Measurements from ENCODE around the gene YTHDF2.
A peak's percentile ranks its signal among the peaks of the same experiment; 100 is the strongest.
"Not testable (repeated sequence)": the region's sequence is repeated elsewhere in the genome, so short reads cannot be mapped to it uniquely, and the experiment has no call there.

Gene YTHDF2

GRCh38 chr1:28736450-28737306, at the start of gene YTHDF2:
Gene YTHDF2, plus strand, starts transcription at chr1:28736940. Its CDS starts 181 bp downstream, at chr1:28737121.
- peak; percentile 78 for DNase-seq

- DNase-seq, result not testable (repeated sequence)
These were observed 45.1 kb upstream of the YTHDF2 start for GRCh38 chr1:28691627-28692026.

GRCh38 chr1:28703629-28704028, 33.1 kb upstream of the YTHDF2 start:
- no peak for DNase-seq

GRCh38 chr1:28716336-28716735, 20.4 kb upstream of the YTHDF2 start:
- peak; percentile 7 for DNase-seq

- no peak for DNase-seq
These were observed 18.6 kb upstream of the YTHDF2 start for GRCh38 chr1:28718166-28718565.

GRCh38 chr1:28718586-28719331, 18.0 kb upstream of the YTHDF2 start:
- no peak for DNase-seq

GRCh38 chr1:28719332-28719619, 17.5 kb upstream of the YTHDF2 start:
- DNase-seq, result no peak

- no peak for DNase-seq
These were observed 16.4 kb upstream of the YTHDF2 start for GRCh38 chr1:28720376-28720775.

GRCh38 chr1:28721927-28722326, 14.8 kb upstream of the YTHDF2 start:
- not testable (repeated sequence) for DNase-seq

GRCh38 chr1:28725365-28725764, 11.4 kb upstream of the YTHDF2 start:
- DNase-seq, result not testable (repeated sequence)

GRCh38 chr1:28735961-28736449, 735 bp upstream of the YTHDF2 start:
- no peak for DNase-seq

GRCh38 chr1:28737307-28738132, 780 bp downstream of the YTHDF2 start:
- peak; percentile 46 for DNase-seq

GRCh38 chr1:28740118-28740517, 3.4 kb downstream of the YTHDF2 start:
- DNase-seq, result no peak

GRCh38 chr1:28744184-28744583, 7.4 kb downstream of the YTHDF2 start:
- DNase-seq, result no peak

GRCh38 chr1:28745653-28746173, 9.0 kb downstream of the YTHDF2 start:
- DNase-seq, result no peak

GRCh38 chr1:28750330-28750729, 13.6 kb downstream of the YTHDF2 start:
- no peak for DNase-seq

GRCh38 chr1:28750771-28751294, 14.1 kb downstream of the YTHDF2 start:
- not testable (repeated sequence) for DNase-seq

- DNase-seq, result no peak
These were observed 14.7 kb downstream of the YTHDF2 start for GRCh38 chr1:28751315-28752060.

- no peak for DNase-seq
These were observed 19.0 kb downstream of the YTHDF2 start for GRCh38 chr1:28755701-28756100.

GRCh38 chr1:28756846-28757245, 20.1 kb downstream of the YTHDF2 start:
- DNase-seq, result no peak

- DNase-seq, result no peak
These were observed 21.7 kb downstream of the YTHDF2 start for GRCh38 chr1:28758420-28758819.

GRCh38 chr1:28759257-28759656, 22.5 kb downstream of the YTHDF2 start:
- no peak for DNase-seq
